OCI-LY3 (cell line): ENCODE results near the gene TGM5.

Experiments
- H2AFZ ChIP-seq: fragments of 200-600, 300-600 bp; shearing (Covaris generic); 2 replicates; pipeline ENCODE4 v1.6.0; 2014; ENCODE audit warnings: antibody characterized with exemption, low read depth, low read length
- H3K27ac ChIP-seq: fragments of 200-600, 300-600 bp; sonication (generic); 2 replicates; pipeline ENCODE4 v1.5.1; 2014; ENCODE audit warnings: mild to moderate bottlenecking, low read length, moderate library complexity, mixed read lengths
- H3K27me3 ChIP-seq: fragments of 200-600, 300-600 bp; sonication (generic); 2 replicates; pipeline ENCODE4 v1.6.1; 2014; ENCODE audit warnings: low read depth, low read length, mixed read lengths
- H3K36me3 ChIP-seq: fragments of 200-600, 300-600 bp; sonication (generic); replicated peaks from 2 replicates; pipeline ENCODE3; 2014; ENCODE audit warnings: low read depth, low read length, mixed read lengths
- H3K4me1 ChIP-seq: fragments of 300-600, 200-600 bp; sonication (generic); 2 replicates; pipeline ENCODE4 v1.6.1; 2014; ENCODE audit warnings: low read length, mixed read lengths
- H3K4me2 ChIP-seq: fragments of 200-600, 300-600 bp; sonication (generic); 2 replicates; pipeline ENCODE4 v1.6.1; 2014; ENCODE audit warnings: low read length, mixed read lengths
- H3K4me3 ChIP-seq: fragments of 300-600, 200-600 bp; sonication (generic); 2 replicates; pipeline ENCODE4 v1.5.1; 2014; ENCODE audit warnings: antibody characterized with exemption, mild to moderate bottlenecking, low read length, moderate library complexity
- H3K79me2 ChIP-seq: fragments of 300-600, 200-600 bp; shearing (Covaris generic); 2 replicates; pipeline ENCODE4 v1.6.1; 2014; ENCODE audit warnings: mild to moderate bottlenecking, low read length, mixed read lengths
- H3K9ac ChIP-seq: fragments of 300-600, 200-600 bp; shearing (Covaris generic); 2 replicates; pipeline ENCODE4 v1.6.0; 2014; ENCODE audit warnings: mild to moderate bottlenecking, low read length, moderate library complexity
- H3K9me3 ChIP-seq: fragments of 200-600, 300-600 bp; shearing (Covaris generic); 2 replicates; pipeline ENCODE4 v1.6.1; 2014; ENCODE audit warnings: low read length, mixed read lengths; ENCODE audit not compliant: insufficient read depth
- H4K20me1 ChIP-seq: fragments of 200-600, 300-600 bp; sonication (generic); 2 replicates; pipeline ENCODE4 v1.6.1; 2016; ENCODE audit warnings: low read length, mixed read lengths; ENCODE audit not compliant: insufficient read depth
- EZH2phosphoT487 ChIP-seq: fragments of 200-600 bp; shearing (Covaris generic); IDR thresholded peaks from 2 replicates; pipeline ENCODE4 v1.6.1; 2018; ENCODE audit warnings: antibody characterized with exemption, mixed run types, low read depth
- TF ChIP-seq, protein P1 (sequence below): fragments of 200-600, 300-600 bp; sonication (generic); IDR thresholded peaks from 2 replicates; pipeline ENCODE4 v1.5.1; 2014; ENCODE audit warnings: antibody characterized with exemption, low read length, low read depth

TGM5 gene

DNA sequence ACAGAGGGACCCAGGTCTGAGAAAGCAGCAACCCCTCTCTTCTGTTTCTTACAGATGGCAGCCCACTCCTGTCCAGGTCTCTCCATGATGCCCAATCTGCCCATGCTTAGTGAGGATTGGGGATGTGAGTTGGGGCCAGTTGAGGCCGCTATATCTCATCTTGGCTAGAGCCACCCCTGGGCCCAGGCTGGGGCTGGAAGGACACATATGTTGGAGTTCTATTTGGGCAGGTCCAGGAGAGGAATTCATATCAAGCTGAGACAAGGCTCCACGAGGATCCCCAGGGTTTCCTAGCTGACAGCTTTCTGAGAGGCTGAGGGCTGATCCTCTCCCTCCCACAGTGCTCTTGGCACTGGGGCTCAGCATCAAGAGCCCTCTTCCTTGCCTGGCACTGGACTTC lies 11.4 kb downstream of the TGM5 start:
- no peaks in the 10 kb centered on the region for H4K20me1 ChIP-seq
- H3K27me3 ChIP-seq = no peaks in the 10 kb centered on the region
- H3K27ac ChIP-seq = no peak overlapping the region
- no peak overlapping the region for H3K4me3 ChIP-seq
- H3K9ac ChIP-seq = no peak overlapping the region
- no peaks in the 10 kb centered on the region for H3K9me3 ChIP-seq
- no peaks in the 10 kb centered on the region for H3K79me2 ChIP-seq
- H3K36me3 ChIP-seq = no peaks in the 10 kb centered on the region
- TF ChIP-seq, protein P1, sequence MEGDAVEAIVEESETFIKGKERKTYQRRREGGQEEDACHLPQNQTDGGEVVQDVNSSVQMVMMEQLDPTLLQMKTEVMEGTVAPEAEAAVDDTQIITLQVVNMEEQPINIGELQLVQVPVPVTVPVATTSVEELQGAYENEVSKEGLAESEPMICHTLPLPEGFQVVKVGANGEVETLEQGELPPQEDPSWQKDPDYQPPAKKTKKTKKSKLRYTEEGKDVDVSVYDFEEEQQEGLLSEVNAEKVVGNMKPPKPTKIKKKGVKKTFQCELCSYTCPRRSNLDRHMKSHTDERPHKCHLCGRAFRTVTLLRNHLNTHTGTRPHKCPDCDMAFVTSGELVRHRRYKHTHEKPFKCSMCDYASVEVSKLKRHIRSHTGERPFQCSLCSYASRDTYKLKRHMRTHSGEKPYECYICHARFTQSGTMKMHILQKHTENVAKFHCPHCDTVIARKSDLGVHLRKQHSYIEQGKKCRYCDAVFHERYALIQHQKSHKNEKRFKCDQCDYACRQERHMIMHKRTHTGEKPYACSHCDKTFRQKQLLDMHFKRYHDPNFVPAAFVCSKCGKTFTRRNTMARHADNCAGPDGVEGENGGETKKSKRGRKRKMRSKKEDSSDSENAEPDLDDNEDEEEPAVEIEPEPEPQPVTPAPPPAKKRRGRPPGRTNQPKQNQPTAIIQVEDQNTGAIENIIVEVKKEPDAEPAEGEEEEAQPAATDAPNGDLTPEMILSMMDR = no peak
- TF ChIP-seq EZH2phosphoT487 = no peak
- no peak overlapping the region for H3K4me2 ChIP-seq
- H2AFZ ChIP-seq = no peak overlapping the region
- peaks cover 59% of the 10 kb centered on the region for H3K4me1 ChIP-seq

DNA sequence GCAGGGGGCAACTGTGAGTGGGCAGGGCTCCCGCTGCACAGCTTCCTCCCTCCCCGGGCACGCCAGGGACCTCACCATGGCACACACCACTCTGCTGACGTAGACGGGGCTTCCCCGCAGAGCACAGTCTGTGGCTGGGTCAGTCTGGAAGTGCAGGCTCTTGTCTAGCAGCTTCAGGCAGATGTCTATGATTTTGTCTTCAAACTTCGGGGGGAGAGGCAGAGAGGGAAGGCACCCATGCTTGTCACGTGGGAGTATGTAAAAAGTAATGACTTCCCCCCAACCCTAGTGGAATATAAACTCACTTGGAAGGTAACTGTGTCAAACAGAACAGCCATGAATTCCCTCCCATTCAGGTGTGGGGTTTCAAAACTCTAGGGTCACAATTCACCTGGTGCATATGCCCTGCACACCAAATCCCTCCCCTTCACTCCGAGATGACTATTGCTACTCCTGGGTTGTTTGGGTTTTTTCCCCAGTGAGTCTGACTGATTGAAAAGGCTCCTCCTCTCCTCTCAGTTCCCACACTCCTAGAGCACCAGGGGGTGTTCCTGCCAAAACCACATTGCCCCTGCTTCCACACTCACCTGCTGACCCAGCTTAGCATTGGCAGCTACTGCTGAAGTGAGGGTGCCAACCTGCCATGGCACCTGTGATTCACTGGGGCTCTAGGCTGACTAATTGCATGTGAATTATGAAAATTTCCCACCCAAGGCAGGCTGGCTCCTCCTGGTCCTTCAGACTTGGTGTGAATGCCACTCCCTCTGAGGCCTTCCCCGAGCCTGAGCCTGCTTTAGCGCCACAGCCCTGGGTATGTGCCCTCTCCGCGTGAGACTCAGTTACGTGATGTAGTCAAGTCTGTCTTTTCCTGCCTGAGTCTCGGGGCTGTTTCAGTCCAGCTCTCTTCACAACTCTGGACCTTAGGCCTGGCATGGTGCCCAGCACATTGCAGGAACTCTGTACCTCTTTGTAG lies 13.0 kb downstream of the TGM5 start:
- TF ChIP-seq, protein P1 = no peak
- TF ChIP-seq EZH2phosphoT487 = no peak
- peak overlapping the region; percentile 24 for H2AFZ ChIP-seq
- peak overlapping the region; percentile 94 for H3K4me2 ChIP-seq

GRCh38 chr15:43251871-43252250 lies 14.9 kb downstream of the TGM5 start:
- Histone ChIP-seq H3K27me3 (no peaks in the 10 kb centered on the region), H3K36me3 (peaks cover 3% of the 10 kb centered on the region), H3K79me2 (no peaks in the 10 kb centered on the region), H3K9me3 (no peaks in the 10 kb centered on the region), H3K4me2 (peak overlapping the region; percentile 23), H3K4me1 (peaks cover 86% of the 10 kb centered on the region), H3K27ac (peak overlapping the region; percentile 96), H2AFZ (no peak overlapping the region), H3K4me3 (no peak overlapping the region), H4K20me1 (no peaks in the 10 kb centered on the region), H3K9ac (no peak overlapping the region)
- TF ChIP-seq EZH2phosphoT487 = no peak
- TF ChIP-seq, protein P1 = no peak

More for the DNA sequence above, 13.0 kb downstream of the TGM5 start:
- H4K20me1 ChIP-seq = no peaks in the 10 kb centered on the region
- no peaks in the 10 kb centered on the region for H3K36me3 ChIP-seq
- H3K9me3 ChIP-seq = no peaks in the 10 kb centered on the region
- peak overlapping the region; percentile 96 for H3K27ac ChIP-seq
- peak overlapping the region; percentile 71 for H3K9ac ChIP-seq
- H3K4me1 ChIP-seq = peaks cover 70% of the 10 kb centered on the region
- no peaks in the 10 kb centered on the region for H3K27me3 ChIP-seq
- no peaks in the 10 kb centered on the region for H3K79me2 ChIP-seq
- H3K4me3 ChIP-seq = peak overlapping the region; percentile 71

- peak overlapping the region; percentile 23 for H3K4me2 ChIP-seq
- no peaks in the 10 kb centered on the region for H3K27me3 ChIP-seq
- H2AFZ ChIP-seq = no peak overlapping the region
- H3K4me3 ChIP-seq = no peak overlapping the region
- no peaks in the 10 kb centered on the region for H3K9me3 ChIP-seq
- TF ChIP-seq, protein P1 = no peak
- no peak for TF ChIP-seq EZH2phosphoT487
- H4K20me1 ChIP-seq = no peaks in the 10 kb centered on the region
- H3K27ac ChIP-seq = peak overlapping the region; percentile 96
- peaks cover 86% of the 10 kb centered on the region for H3K4me1 ChIP-seq
- H3K9ac ChIP-seq = no peak overlapping the region
- H3K36me3 ChIP-seq = peaks cover 6% of the 10 kb centered on the region
- no peaks in the 10 kb centered on the region for H3K79me2 ChIP-seq
Measured at GRCh38 chr15:43251185-43251870, 15.4 kb downstream of the TGM5 start.
